ENCODE measurements around the gene PLA2G2D. TPM values are rescaled to one million over a fixed set of nuclear protein-coding genes. Genes with fewer than 3 reads are reported as not detected.

The PLA2G2D gene
- total and polyA plus RNA-seq, 4 donors = 0.06 to 0.14 (median 0.08) TPM; not detected in 1

DNA sequence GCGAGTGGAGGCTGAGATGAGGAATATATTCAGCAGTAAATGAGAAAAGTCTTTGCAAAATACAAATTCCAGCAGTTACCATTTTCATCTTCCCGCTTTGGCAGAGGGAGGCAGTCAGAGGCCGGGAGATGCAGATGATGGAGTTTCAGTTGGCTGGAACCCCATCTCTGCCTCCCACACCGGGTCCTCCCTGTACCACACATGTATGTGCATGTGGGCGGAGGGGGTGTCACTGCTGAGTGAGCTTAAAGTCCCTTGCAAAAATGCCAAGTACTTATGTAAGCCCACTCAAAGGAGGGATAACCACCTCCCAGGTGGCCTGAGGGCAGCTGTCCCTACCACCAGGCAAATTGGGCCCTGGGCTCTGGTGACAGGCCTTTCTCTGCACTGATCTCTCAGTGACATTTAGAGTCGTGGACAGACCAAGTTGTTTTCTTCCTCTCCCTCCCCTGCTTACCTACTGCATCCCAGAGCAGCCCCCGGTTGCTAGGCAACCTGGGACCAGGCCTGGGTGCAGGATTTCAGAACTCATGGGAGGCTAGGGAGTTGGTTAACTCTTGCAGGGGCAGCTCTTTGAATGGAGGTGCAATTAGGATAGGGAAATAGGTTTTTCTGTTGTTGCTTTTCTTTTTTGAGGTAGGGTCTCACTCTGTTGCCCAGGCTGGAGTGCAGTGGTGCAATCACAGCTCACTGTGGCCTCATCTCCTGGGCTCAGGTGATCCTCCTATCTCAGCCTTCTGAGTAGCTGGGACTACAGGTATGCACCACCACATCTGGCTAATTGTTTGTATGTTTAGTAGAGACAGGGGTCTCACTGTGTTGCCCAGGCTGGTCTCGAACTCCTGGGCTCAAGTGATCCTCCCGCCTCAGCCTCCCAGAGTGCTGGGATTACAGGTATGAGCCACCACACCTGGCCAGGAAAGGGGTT is 49.5 kb upstream of the PLA2G2D start:
- H3K27me3 ChIP-seq (ENCODE audit: control insufficient read depth in 4 of 4, insufficient read depth in 4 of 4, low read length in 3 of 4) = no peaks in the 10 kb centered on the region
- no peak overlapping the region for H3K4me3 ChIP-seq (ENCODE audit: low read depth in 1 of 3, low read length in 3 of 3)
- no peak for DNase-seq (ENCODE audit: low spot score)
- no peak overlapping the region for H3K27ac ChIP-seq (ENCODE audit: low read depth in 1 of 2, low read length in 2 of 2)
- H3K36me3 ChIP-seq (ENCODE audit: control insufficient read depth in 4 of 4, insufficient read depth in 3 of 4, low read depth in 1 of 4, low read length in 3 of 4) = no peaks in the 10 kb centered on the region
- TF ChIP-seq HNF4G (IDR thresholded peaks at IDR 0.05) (no peak), ZBTB33 (IDR thresholded peaks at IDR 0.05) (no peak), JUND (IDR thresholded peaks at IDR 0.05) (no peak), YY1 (IDR thresholded peaks at IDR 0.05) (no peak), NR2F2 (IDR thresholded peaks at IDR 0.05) (no peak), SP1 (IDR thresholded peaks at IDR 0.05) (no peak), HNF4A (conservative IDR thresholded peaks at IDR 0.05) (no peak), GABPA (IDR thresholded peaks at IDR 0.05 in 1 of 2, conservative IDR thresholded peaks at IDR 0.05 in 1 of 2) (no peak), FOXA1 (IDR thresholded peaks at IDR 0.05) (no peak), TAF1 (conservative IDR thresholded peaks at IDR 0.05) (no peak), CTCF (IDR thresholded peaks at IDR 0.05; ENCODE audit: low read depth, low read length, missing input control) (no peak), MAX (IDR thresholded peaks at IDR 0.05) (no peak), EGR1 (IDR thresholded peaks at IDR 0.05; ENCODE audit: low read depth in 2 of 2) (no peak)
- TF ChIP-seq, protein P1, sequence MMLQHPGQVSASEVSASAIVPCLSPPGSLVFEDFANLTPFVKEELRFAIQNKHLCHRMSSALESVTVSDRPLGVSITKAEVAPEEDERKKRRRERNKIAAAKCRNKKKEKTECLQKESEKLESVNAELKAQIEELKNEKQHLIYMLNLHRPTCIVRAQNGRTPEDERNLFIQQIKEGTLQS (IDR thresholded peaks at IDR 0.05) = no peak
- TF ChIP-seq, protein P2, sequence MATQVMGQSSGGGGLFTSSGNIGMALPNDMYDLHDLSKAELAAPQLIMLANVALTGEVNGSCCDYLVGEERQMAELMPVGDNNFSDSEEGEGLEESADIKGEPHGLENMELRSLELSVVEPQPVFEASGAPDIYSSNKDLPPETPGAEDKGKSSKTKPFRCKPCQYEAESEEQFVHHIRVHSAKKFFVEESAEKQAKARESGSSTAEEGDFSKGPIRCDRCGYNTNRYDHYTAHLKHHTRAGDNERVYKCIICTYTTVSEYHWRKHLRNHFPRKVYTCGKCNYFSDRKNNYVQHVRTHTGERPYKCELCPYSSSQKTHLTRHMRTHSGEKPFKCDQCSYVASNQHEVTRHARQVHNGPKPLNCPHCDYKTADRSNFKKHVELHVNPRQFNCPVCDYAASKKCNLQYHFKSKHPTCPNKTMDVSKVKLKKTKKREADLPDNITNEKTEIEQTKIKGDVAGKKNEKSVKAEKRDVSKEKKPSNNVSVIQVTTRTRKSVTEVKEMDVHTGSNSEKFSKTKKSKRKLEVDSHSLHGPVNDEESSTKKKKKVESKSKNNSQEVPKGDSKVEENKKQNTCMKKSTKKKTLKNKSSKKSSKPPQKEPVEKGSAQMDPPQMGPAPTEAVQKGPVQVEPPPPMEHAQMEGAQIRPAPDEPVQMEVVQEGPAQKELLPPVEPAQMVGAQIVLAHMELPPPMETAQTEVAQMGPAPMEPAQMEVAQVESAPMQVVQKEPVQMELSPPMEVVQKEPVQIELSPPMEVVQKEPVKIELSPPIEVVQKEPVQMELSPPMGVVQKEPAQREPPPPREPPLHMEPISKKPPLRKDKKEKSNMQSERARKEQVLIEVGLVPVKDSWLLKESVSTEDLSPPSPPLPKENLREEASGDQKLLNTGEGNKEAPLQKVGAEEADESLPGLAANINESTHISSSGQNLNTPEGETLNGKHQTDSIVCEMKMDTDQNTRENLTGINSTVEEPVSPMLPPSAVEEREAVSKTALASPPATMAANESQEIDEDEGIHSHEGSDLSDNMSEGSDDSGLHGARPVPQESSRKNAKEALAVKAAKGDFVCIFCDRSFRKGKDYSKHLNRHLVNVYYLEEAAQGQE (IDR thresholded peaks at IDR 0.05) = no peak
- WGBS = 91% methylated on average over 9 of the region's 9 CpGs
- H3K9ac ChIP-seq (ENCODE audit: low read depth in 1 of 2, low read length in 2 of 2) = no peak overlapping the region
- H3K9me3 ChIP-seq (ENCODE audit: control insufficient read depth in 4 of 4, low read length in 3 of 4) = no peaks in the 10 kb centered on the region
- peaks cover 0 to 11% (median 10%) of the 10 kb centered on the region in 4 donors for H3K4me1 ChIP-seq (ENCODE audit: control insufficient read depth in 4 of 4, insufficient read depth in 4 of 4, low read length in 3 of 4)

Measured in liver (tissue), 9 donors.